Measurements from ENCODE around the gene ZDHHC11. TPM values are rescaled to one million over a fixed set of nuclear protein-coding genes. Genes with fewer than 3 reads are reported as not detected.

Gene ZDHHC11
- total RNA-seq, 1 experiment from 2014 or later = 26.0 TPM

DNA sequence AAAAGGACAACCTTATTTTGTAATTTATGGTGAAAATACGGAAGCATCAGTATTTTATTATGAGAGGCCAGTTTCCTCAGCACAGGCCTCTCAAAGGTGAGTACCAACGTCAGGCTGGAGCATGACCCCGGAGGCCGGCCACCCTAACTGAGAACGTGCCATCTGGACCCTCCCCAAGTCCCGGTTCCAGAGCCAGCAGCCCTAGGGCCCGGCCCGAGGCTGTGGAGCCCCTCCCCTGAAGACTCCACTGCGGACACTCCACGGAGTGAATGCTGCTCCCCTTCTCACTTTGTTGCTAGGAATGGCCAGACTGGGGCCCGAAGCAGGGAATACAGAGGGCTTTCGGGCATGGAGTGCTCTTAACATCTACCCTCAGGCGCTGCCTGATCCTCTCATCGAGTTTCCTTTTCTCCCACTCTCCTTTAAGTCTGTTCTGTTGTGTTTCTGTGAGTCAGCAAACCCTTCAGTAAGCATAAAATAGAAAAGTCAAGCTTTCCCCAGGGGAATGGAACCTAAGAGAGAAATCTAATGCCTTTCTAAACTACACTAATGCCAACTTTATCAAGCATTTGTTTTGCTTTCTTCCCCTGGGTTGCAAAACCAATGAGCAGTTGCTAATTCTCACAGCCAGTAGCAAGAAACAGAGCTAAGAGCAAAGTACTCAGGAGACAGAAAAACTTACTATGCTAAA lies 37.3 kb upstream of the ZDHHC11 start:
- H3K27me3 ChIP-seq (ENCODE audit: low read length) = no peaks in the 10 kb centered on the region
- H3K9me2 ChIP-seq (replicated peaks; ENCODE audit: low read length) = no peaks in the 10 kb centered on the region
- no peak overlapping the region for H3K9ac ChIP-seq (ENCODE audit: low read length)
- peaks cover 10% of the 10 kb centered on the region for H3K4me1 ChIP-seq (ENCODE audit: insufficient read depth, low read length)
- H3K27ac ChIP-seq (ENCODE audit: low read length) = no peak overlapping the region
- peaks cover 23% of the 10 kb centered on the region for H4K20me1 ChIP-seq (ENCODE audit: low read length)
- TF ChIP-seq CTCF (conservative IDR thresholded peaks at IDR 0.05; ENCODE audit: low read depth, low read length) (no peak), EZH2phosphoT487 (IDR thresholded peaks at IDR 0.05; ENCODE audit: borderline replicate concordance, low read length) (no peak), EZH2 (IDR thresholded peaks at IDR 0.05; ENCODE audit: low read length, unreplicated experiment) (no peak)
- no TSS peak for BruUV-seq (replicated peaks)
- H3F3A ChIP-seq (ENCODE audit: low read length, unreplicated experiment) = no peaks in the 10 kb centered on the region
- peaks cover 94% of the 10 kb centered on the region for H3K79me2 ChIP-seq (ENCODE audit: low read length)
- H3K4me3 ChIP-seq (ENCODE audit: low read length) = no peak overlapping the region
- no peak for ATAC-seq
- peaks cover 79% of the 10 kb centered on the region for H3K36me3 ChIP-seq (ENCODE audit: low read depth, low read length)
- POLR2A ChIA-PET (ENCODE audit: unreplicated experiment) = no interaction called here
- H3K4me2 ChIP-seq (ENCODE audit: low read length) = no peak overlapping the region
- CTCF ChIA-PET = no interaction called here
- no peak overlapping the region for H2AFZ ChIP-seq (ENCODE audit: low read length)
- no peak for DNase-seq
- intact Hi-C loops (cut with micrococcal nuclease) = no loop called here
- no peaks in the 10 kb centered on the region for H3K9me3 ChIP-seq (ENCODE audit: low read length)

DNA sequence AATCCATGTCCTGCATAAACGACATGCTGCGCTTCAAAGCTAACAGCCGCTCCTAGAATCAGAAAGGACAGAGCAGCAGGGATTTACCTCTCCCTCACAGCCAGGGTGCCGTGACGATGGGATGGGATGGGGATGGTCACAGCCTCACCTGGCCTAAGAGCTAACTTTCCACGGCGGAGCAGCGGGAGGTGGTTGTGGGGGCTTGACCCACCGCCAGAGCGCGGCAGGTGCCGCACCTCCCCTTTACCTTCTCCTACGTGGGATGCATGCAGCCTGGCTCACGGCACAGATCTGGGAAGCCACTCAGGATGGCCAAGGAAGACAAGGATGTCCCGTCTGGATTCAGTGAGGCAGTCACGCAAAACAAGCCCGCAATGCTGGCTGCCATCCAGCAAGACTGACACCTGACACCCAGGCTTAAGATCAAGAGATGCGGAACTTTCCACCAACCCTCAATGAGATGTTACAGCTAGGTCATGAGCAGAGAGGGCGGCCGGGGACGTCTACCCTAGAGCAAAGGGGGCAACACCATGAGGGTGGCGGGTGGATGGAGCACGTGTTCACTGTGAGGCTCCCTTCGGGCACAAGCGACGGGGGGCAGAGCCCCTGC lies 36.0 kb upstream of the ZDHHC11 start:
- no peaks in the 10 kb centered on the region for H3K27me3 ChIP-seq (ENCODE audit: low read length)
- no peaks in the 10 kb centered on the region for H3F3A ChIP-seq (ENCODE audit: low read length, unreplicated experiment)
- H3K36me3 ChIP-seq (ENCODE audit: low read depth, low read length) = peaks cover 91% of the 10 kb centered on the region
- intact Hi-C loops (cut with micrococcal nuclease) = no loop called here
- no peaks in the 10 kb centered on the region for H3K9me3 ChIP-seq (ENCODE audit: low read length)
- POLR2A ChIA-PET (ENCODE audit: unreplicated experiment) = no interaction called here
- no peak overlapping the region for H3K9ac ChIP-seq (ENCODE audit: low read length)
- peaks cover 99% of the 10 kb centered on the region for H3K79me2 ChIP-seq (ENCODE audit: low read length)
- CTCF ChIA-PET = no interaction called here
- DNase-seq (no peak), ATAC-seq (no peak)
- BruUV-seq (replicated peaks) = no TSS peak
- peaks cover 36% of the 10 kb centered on the region for H4K20me1 ChIP-seq (ENCODE audit: low read length)
- H3K9me2 ChIP-seq (replicated peaks; ENCODE audit: low read length) = no peaks in the 10 kb centered on the region
- H3K4me3 ChIP-seq (ENCODE audit: low read length) = no peak overlapping the region
- no peak overlapping the region for H3K4me2 ChIP-seq (ENCODE audit: low read length)
- peaks cover 10% of the 10 kb centered on the region for H3K4me1 ChIP-seq (ENCODE audit: insufficient read depth, low read length)
- H2AFZ ChIP-seq (ENCODE audit: low read length) = no peak overlapping the region
- TF ChIP-seq EZH2phosphoT487 (IDR thresholded peaks at IDR 0.05; ENCODE audit: borderline replicate concordance, low read length) (no peak), EZH2 (IDR thresholded peaks at IDR 0.05; ENCODE audit: low read length, unreplicated experiment) (no peak), CTCF (conservative IDR thresholded peaks at IDR 0.05; ENCODE audit: low read depth, low read length) (no peak)
- no peak overlapping the region for H3K27ac ChIP-seq (ENCODE audit: low read length)

DNA sequence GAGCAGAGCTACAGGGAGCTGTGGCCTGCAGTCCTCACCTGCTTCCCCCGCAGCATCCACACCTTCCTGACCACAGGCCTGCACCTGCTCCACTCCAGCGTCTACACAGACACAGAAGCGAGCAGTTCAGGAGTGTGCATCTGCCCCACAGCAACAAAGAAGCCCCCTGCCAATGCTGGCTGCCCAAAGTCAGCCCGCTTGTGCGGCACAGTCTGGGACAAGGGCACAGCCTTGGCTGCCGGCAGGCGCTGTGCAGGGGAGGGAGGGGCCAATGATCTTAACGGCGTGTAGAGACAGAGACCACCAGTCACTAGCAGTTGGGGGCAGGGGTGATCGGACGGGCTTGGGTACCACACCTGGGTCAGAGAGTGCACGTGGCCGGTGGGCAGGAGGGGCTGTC lies 35.2 kb upstream of the ZDHHC11 start:
- H3K79me2 ChIP-seq (ENCODE audit: low read length) = peaks cover 99% of the 10 kb centered on the region
- CTCF ChIA-PET = interaction anchor here (0.7 kb wide), 1 partner anchor 15 kb away, joined by 3 read pairs; no protein-coding TSS in a partner anchor
- H3K36me3 ChIP-seq (ENCODE audit: low read depth, low read length) = peaks cover 99% of the 10 kb centered on the region

More for the DNA sequence above, 35.2 kb upstream of the ZDHHC11 start:
- Histone ChIP-seq H3K9ac (ENCODE audit: low read length) (no peak overlapping the region), H3K9me3 (ENCODE audit: low read length) (no peaks in the 10 kb centered on the region), H3K27me3 (ENCODE audit: low read length) (no peaks in the 10 kb centered on the region), H3K9me2 (replicated peaks; ENCODE audit: low read length) (no peaks in the 10 kb centered on the region), H3K4me2 (ENCODE audit: low read length) (no peak overlapping the region), H3K27ac (ENCODE audit: low read length) (no peak overlapping the region), H4K20me1 (ENCODE audit: low read length) (peaks cover 36% of the 10 kb centered on the region), H3F3A (ENCODE audit: low read length, unreplicated experiment) (no peaks in the 10 kb centered on the region), H3K4me3 (ENCODE audit: low read length) (no peak overlapping the region), H3K4me1 (ENCODE audit: insufficient read depth, low read length) (peaks cover 9% of the 10 kb centered on the region), H2AFZ (ENCODE audit: low read length) (no peak overlapping the region)
- POLR2A ChIA-PET (ENCODE audit: unreplicated experiment) = no interaction called here
- DNase-seq = no peak
- BruUV-seq (replicated peaks) = no TSS peak
- intact Hi-C loops (cut with micrococcal nuclease) = no loop called here
- no peak for ATAC-seq
- no peak for TF ChIP-seq CTCF (conservative IDR thresholded peaks at IDR 0.05; ENCODE audit: low read depth, low read length)
- TF ChIP-seq EZH2 (IDR thresholded peaks at IDR 0.05; ENCODE audit: low read length, unreplicated experiment) = no peak
- no peak for TF ChIP-seq EZH2phosphoT487 (IDR thresholded peaks at IDR 0.05; ENCODE audit: borderline replicate concordance, low read length)
